ENCODE results near the gene ADGRG7.

The ADGRG7 gene

GRCh38 chr3:100697172-100697571 is 87.8 kb downstream of the ADGRG7 start:
- DNase-seq (ENCODE audit: low read depth), result no peak
- H3K4me3 ChIP-seq (ENCODE audit: control insufficient read depth, low read depth, low read length), result no peak overlapping the region
- TF ChIP-seq CTCF (IDR thresholded peaks at IDR 0.05; ENCODE audit: control insufficient read depth, insufficient read depth, low read depth, low read length, missing control alignments), result no peak

GRCh38 chr3:100697723-100698285 is 88.4 kb downstream of the ADGRG7 start:
- DNase-seq (ENCODE audit: low read depth), result no peak
- no peak overlapping the region for H3K4me3 ChIP-seq (ENCODE audit: control insufficient read depth, low read depth, low read length)
- no peak for TF ChIP-seq CTCF (IDR thresholded peaks at IDR 0.05; ENCODE audit: control insufficient read depth, insufficient read depth, low read depth, low read length, missing control alignments)

- DNase-seq (ENCODE audit: low read depth), result no peak
- TF ChIP-seq CTCF (IDR thresholded peaks at IDR 0.05; ENCODE audit: control insufficient read depth, insufficient read depth, low read depth, low read length, missing control alignments), result no peak
- H3K4me3 ChIP-seq (ENCODE audit: control insufficient read depth, low read depth, low read length), result no peak overlapping the region
Measured at GRCh38 chr3:100698736-100699135, 89.3 kb downstream of the ADGRG7 start.

- no peak for TF ChIP-seq CTCF (IDR thresholded peaks at IDR 0.05; ENCODE audit: control insufficient read depth, insufficient read depth, low read depth, low read length, missing control alignments)
- H3K4me3 ChIP-seq (ENCODE audit: control insufficient read depth, low read depth, low read length), result no peak overlapping the region
- no peak for DNase-seq (ENCODE audit: low read depth)
Measured at GRCh38 chr3:100700708-100701107, 91.3 kb downstream of the ADGRG7 start.

GRCh38 chr3:100702082-100702979 is 92.9 kb downstream of the ADGRG7 start:
- TF ChIP-seq CTCF (IDR thresholded peaks at IDR 0.05; ENCODE audit: control insufficient read depth, insufficient read depth, low read depth, low read length, missing control alignments), result no peak
- DNase-seq (ENCODE audit: low read depth), result no peak
- no peak overlapping the region for H3K4me3 ChIP-seq (ENCODE audit: control insufficient read depth, low read depth, low read length)

- DNase-seq (ENCODE audit: low read depth), result no peak
- no peak for TF ChIP-seq CTCF (IDR thresholded peaks at IDR 0.05; ENCODE audit: control insufficient read depth, insufficient read depth, low read depth, low read length, missing control alignments)
- H3K4me3 ChIP-seq (ENCODE audit: control insufficient read depth, low read depth, low read length), result no peak overlapping the region
Measured at GRCh38 chr3:100702980-100703345, 93.6 kb downstream of the ADGRG7 start.

All from AG09309 (cell line).